ENCODE data around the gene SAMD13.

DNA sequence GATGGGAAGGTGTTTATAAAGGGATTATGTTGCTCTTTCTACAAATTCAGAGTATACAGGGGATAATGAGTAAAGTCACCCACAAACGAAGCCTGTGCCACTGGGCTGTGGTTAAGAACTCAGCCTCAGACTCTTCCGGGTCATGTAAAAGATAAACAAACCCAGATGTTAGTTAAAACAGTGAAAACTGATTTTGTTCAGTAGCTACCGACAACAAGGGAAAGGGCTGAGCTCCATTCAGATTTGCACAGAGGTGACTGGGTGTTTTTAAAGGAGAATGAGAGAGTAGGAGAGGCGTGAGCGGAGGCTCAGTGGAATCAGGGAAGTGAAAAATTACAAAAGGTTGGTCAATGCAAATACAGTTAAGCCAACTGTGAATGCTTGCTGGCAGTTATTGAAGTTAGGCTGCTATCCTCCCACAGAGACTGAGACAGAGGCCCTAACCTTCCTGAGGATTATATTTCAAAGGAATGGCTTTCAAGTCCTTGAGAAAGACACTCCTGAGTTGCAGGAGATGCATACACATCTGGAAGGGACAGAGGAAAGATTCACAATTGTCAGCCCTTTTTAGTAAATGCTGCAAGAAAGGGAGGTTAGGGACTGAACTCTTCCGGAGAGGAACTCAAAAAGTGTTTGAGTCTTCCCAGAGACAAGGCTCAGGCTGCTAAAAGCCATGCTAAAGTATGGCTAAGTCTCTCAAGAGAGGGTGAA, 29.9 kb upstream of the SAMD13 start:
- TF ChIP-seq POLR2A (IDR thresholded peaks at IDR 0.05) (no peak), POLR2AphosphoS5 (IDR thresholded peaks at IDR 0.05) (no peak)
- TF ChIP-seq, protein P1, sequence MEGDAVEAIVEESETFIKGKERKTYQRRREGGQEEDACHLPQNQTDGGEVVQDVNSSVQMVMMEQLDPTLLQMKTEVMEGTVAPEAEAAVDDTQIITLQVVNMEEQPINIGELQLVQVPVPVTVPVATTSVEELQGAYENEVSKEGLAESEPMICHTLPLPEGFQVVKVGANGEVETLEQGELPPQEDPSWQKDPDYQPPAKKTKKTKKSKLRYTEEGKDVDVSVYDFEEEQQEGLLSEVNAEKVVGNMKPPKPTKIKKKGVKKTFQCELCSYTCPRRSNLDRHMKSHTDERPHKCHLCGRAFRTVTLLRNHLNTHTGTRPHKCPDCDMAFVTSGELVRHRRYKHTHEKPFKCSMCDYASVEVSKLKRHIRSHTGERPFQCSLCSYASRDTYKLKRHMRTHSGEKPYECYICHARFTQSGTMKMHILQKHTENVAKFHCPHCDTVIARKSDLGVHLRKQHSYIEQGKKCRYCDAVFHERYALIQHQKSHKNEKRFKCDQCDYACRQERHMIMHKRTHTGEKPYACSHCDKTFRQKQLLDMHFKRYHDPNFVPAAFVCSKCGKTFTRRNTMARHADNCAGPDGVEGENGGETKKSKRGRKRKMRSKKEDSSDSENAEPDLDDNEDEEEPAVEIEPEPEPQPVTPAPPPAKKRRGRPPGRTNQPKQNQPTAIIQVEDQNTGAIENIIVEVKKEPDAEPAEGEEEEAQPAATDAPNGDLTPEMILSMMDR (IDR thresholded peaks at IDR 0.05), result no peak

Data from sigmoid colon (tissue), 4 donors.